Activated T-helper 9 cell treated with anti-CD3 and anti-CD28 coated beads, Interleukin-2, amount 50 U/mL, for 16 hours (primary cell): ENCODE data around the gene GDA.

ENCODE experiments used
- DNase-seq: peaks from one replicate; pipeline ENCODE4 v3.0.0-alpha.2; 2020; ENCODE audit warnings: low read depth

Gene GDA

DNA sequence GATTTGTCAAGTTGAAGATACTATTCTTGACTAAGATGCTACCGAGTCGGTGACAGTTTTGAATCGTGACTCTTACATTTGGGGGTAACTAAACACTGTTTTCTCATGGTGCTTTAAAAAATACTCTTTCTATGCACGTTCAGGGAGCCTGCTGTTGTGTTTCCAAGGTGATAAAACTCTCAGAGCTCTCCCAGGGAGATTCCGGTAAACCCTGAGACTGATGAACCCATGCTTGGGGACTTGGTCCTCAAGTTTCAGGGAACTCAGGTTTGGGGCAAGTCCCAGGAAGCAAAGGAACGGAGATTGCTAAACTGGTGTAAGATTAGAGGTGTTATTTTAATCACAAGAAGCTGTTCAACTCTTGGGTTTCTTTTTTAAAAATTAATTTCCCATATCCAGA lies 1.4 kb downstream of the GDA start:
- no peak for DNase-seq

DNA sequence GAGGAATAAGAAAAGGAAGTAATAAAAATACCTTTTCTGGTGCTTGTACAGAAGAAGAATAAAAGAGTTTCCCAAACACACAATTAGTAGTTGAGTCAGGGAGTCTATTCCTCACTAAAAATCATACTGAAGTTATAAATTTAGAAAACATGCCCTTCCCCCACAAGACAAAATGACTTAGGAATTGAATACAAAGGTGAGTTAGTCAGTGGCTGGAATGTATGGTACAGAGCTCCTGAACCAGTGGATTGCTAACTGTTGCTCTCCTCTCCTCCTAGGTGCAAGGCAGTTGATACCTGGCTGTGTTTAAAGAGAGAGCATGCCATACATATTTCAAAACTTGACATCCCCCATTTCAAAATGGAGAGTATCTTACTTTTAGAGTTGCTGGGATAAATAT lies 1.9 kb downstream of the GDA start:
- no peak for DNase-seq

DNA sequence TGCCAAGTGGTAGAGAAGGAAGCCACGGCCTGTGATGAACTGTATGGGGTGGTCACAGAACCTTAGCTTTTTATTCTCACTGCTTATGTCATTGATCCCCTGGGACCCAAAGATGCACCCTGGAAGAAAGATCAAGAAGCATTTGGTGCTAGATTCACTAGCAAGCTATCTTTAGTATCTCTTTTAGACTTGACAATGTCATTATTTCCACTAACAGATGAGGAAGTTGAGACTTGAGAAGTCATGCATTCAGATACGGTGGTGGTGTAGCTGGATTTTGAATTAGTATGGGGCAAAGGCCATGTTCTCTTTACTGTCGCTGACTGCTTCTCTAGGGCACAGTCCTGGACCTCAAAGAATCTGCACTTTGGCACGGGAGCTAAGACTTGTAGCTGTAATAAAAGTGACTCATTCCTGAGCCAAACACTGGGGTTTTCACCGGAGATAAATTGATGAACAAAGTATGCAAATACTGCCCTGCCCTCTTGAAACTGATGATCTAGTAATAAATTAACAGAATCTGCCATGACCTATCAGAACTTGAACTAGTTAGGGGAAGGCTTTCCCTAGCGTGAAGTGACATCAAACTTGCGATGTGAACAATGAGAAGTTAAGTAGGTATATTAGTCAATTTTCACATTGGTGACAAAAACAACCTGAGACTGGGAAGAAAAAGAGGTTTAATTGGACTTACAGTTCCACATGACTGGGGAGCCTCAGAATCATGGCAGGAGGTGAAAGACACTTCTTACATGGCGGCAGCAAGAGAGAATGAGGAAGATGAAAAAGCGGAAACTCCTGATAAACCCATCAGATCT lies 5.4 kb downstream of the GDA start:
- DNase-seq: no peak

DNA sequence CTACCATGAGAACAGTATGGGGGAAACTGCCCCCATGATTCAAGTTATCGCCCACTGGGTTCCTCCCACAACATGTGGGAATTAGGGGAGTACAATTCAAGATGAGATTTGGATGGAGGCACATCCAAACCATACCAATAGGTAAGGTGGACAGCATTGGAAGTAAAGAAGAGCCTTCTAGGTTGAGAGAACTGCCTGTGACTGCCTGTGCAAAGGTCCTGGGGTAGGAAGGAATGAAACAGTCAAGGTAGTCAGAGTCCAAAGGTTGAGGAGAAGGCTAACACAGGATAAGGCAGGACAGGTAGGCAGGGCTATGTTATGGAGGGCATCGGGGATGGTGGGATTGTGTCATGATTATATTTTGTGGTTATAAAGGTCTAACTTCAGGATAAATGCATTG lies 6.1 kb downstream of the GDA start:
- DNase-seq: no peak

DNA sequence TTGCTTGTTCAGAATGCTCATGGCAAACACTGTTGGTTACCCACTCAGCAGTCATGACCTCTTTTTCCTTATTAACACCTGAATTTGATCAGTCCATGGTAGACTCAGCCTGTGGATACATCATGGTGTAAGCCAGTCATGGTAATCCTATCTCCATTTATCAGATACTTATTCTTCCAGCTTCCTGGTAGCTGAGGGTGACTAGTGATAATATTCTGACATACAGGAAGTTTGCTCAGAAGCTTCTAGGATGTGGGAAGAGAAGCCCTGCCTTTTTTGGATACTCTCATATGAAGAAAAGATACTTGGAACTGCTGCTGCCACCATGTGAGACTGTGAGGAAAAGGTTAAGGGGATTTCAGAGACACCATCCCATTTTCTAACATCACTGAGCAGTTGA lies 7.3 kb downstream of the GDA start:
- DNase-seq: no peak

DNA sequence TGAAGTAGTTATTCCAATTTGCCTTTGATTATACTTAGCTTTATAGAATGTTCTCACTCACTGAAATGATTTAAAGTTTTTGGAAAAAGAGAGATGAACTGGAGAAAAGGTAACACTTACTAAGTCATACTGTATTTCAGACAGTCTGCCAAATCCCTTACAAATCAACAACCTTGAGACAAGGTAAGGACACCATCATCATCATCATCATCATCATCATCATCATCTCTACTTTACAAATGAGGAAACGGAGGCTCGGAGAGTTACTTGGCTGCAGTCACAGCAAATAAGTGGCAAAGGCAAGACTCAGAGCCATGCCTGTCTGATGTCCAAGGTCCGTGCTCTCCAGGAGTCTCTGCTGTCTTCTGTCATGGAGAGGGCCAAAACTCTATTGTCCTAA lies 9.4 kb downstream of the GDA start:
- no peak for DNase-seq

DNA sequence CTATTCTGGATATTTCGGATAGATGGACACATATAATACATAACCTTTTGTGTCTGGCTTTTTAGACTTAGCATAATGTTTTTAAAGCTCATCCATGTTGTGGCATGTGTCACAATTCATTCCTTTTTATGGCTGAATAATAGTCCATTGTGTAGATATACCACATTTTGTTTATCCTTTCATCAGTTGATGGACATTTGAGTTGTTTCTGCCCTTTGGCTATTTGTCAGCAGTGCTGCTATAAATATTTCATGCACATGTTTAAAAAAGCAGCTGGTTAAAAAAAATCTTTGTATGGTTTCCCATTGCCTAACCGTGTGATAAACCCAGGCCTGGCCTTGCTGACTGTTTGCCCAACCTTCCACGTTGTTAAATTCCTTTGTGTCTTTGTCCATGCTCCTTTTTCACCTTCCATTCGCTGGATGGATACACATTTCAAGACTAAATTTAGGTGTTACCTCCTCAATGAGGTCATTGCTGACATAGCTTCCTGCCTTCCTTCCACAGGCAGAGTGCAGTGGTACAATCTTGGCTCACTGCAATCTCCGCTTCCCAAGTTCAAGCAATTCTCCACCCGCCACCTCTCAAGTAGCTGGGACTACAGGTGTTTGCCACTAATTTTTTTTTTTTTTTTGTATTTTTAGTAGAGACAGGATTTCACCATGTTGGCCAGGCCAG lies 11.3 kb downstream of the GDA start:
- no peak for DNase-seq

DNA sequence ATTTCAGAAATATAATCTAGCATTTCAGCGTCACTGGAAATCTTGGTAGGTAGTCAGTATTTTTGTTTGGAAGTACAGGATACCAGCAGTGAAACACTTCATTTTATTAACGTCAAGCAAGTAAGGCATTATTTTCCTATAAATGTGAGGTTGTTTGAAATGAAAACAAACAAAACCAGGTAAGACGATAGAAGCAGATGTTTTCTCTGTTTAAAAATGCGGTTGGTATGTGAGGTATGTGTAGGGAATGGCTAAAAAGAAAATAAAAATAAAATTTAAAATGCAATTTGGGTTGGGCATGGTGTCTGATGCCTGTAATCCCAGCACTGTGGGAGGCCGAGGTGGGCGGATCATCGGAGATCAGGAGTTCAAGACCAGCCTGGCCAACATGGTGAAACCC lies 16.1 kb downstream of the GDA start:
- DNase-seq: no peak

DNA sequence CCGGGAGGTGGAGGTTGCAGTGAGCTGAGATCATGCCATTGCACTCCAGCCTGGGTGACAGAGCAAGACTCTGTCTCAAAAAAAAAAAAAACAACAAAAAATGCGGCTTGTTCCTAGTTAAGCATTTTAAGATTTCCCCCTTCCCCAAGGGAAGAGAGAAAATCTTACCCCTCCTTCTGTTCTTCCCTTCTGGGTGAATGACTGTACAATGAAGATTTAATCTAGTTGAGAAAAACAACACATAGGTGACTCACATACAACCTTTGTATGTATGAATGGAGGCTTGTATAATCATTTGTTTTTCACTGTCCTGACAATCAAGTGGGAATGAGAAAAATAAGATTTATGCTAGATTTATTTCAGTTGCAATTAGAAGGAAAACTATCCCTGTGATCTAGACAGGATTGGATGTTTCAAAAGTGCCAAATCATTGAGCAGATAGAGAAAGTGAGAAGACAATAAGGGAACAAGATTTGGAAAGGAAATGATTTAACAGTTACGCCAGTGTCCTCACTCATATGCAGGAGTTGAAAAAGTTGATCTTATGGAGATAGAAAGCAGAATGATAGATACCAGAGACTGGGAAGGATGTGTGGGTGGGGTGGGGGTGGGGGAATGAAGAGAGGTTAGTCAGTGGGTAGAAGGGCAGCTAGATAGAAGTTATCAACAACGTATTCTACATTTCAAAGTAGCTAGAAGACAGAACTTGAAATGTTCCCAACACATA lies 16.7 kb downstream of the GDA start:
- no peak for DNase-seq

DNA sequence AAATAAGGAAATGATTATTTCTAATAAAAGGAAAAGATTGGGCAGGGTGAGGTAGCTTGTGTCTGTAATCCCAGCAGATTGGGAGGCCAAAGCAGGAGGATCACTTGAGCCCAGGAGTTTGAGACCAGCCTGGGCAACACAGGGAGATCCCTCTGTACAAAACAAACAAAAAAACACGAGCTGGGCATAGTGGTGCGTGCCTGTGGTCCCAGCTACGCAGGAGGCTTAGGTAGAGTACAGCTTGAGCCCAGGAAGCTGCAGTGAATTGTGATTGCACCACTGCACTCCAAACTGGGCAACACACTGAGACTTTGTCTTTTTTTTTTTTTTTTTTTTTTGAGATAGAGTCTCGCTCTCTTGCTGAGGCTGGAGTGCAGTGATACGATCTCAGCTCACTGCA lies 18.8 kb downstream of the GDA start:
- no peak for DNase-seq

DNA sequence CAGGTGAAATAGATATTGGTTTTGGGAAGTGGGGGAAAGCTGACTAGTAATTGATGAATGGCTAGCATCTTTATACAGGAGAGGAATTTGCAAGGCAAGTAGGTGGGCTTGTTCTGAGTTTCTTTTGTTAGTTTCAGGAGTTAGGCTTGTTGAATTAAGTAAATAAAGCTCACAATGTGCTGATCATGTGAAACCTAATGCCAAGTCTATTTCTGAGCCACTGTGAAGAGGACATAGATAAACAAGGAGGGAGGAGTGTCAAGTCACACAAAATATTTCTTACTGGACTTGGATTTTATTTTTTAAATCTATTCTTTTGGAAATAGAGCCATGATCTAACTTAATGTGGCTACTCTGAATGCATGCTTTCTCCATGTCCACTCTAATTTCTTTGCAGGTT lies 19.9 kb downstream of the GDA start:
- no peak for DNase-seq

DNA sequence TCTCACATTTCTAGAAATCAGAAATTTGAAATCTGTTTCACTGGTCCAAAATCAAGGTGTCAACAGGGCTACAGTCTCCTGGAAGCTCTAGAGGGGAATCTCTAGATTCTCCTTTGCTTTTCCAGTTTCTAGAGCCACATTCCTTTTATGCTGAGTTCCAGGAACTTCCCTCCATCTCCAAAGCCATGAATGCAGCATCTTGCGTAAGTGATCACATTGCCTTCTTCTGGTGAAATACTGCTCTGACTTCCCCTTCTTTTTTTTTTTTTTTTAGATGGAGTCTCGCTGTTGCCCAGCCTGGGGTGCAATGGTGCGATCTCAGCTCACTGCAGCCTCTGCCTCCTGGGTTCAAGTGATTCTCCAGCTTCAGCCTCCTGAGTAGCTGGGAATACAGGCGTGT lies 23.8 kb downstream of the GDA start:
- no peak for DNase-seq

DNA sequence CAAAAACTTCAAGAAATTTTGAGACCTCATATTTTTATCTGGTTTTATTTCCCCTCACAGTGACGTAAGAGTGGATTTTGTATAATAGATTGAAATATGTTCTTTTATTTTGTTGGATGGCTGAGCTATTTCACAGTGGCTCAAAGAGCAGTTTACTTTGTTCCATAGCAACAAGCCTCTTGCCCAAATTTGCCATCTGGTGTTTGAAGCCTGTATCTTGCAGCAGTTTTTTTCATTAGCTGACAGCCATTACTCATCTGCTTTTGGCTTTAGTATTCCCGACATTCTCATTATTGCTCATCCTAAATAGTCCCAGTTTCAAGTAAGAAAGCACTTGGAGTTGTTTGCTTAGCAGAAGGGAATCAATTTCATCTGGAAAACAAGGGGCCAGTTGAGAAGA lies 36.3 kb downstream of the GDA start:
- no peak for DNase-seq

DNA sequence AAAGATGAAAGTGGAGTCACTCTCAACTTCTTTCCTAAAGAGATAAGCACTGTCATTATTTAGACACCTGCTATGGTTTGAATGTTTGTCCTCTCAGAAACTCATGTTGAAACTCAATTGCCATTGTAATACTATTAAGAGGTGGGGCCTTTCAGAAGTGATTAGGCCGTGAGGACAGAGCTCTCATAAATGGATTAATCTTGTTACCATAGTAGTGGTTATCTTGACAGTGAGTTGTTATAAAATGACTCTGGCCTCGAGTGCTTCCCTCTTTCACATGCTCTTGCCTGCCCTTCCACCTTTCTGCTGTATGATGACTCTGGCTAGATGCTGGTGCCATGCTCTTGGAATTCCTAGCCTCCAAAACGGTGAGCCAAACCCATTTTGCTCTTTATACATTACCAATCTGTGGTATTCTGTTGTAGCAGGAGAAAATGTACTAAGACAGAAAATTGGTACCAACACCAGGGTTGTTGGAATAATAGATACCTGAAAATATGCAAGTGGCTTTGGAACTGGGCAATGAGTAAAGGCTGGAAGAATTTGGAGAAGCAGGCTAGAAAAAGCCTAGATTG lies 38.0 kb downstream of the GDA start:
- DNase-seq: no peak

DNA sequence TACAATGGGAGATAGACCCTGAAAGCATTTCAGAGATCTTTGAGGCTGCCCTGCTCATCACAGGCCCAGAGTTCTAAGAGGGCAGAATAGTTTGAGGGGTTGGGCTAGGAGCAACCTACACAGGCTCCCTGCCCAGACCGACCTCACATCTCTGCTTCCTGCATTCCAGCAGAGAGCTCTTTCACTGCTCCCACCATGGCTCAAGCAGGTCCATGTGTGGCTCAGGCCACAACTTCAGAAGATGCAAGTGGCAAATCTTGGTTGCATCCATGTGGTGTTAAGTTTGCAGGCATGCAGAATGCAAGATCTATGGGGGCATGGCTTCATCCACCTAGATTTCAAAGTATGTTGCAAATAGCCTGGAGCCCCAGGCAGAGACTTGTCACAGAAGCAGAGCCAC lies 39.0 kb downstream of the GDA start:
- no peak for DNase-seq

DNA sequence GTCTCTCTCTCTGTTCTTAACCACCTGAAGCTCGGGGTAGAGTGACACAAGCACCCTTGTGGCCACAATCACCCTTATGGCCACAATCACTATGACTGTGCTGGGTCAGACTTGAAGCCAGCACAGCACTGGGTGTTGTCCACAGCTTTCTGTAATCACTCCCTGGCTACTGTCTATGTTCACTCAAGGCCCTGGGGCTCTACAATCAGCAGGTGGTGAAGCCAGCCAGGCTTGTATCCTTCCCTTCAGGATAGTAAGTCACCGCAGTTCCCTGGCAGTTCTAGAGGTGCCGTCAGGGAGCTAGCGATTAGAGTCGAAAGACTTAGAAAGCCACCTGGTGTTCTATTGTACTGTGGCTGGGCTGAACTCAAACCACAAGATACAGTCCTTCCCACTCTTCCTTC lies 44.2 kb downstream of the GDA start:
- no peak for DNase-seq

DNA sequence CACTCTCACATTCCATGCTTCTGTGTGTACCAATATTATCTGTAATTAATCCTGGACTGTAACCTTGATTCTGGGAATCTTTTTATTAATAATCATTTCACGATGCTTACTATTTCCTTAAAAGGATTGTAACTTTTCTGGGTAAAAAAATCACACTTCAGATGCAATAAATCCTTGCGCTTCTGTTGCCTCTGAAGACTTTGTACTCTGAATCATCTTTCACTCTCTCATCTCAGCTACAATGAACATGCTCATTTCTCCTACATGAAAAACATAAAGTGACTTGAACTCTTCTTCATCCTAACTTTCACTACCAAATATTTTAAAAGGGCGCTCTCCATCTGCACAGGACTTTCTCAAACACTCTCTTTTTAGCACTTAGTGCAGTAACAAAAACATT lies 50.0 kb downstream of the GDA start:
- DNase-seq: no peak

DNA sequence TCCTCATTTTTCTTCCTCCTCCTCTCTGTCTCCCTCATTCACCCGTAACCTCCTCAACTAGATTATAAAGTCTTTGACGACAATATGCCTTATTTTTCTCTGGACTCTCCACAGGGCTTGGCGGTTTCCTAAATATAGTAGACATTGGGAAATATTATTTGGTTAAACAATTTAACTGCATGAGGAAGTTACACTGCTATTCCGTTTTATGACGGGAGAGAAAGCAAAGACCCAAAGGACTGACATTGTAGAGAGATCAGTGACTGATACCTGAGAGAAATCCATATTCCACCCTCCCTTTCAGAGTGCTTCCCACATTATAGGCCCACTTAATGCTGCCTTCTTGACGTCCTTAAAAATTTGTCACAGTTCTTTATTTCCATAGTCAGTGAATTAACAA lies 51.2 kb downstream of the GDA start:
- no peak for DNase-seq

DNA sequence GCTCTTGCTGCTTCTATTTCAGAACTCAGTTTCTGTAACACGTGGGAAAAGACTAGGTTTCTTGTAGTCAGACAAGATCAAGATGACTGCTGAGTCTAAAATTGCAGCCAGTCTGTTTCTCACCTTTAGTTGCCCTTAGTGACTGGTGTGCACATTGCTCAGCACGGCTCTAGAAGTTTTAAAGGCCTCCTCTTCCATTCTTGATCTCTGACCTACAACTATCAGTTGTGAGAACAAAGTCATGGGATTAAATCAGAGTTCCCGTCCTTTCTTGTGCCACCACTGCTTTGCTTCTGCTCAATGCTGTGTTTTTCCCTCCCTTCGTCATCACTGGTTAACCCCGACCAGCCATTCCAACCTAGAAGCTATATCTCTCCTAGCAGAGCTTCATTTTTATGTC lies 52.8 kb downstream of the GDA start:
- DNase-seq: no peak

DNA sequence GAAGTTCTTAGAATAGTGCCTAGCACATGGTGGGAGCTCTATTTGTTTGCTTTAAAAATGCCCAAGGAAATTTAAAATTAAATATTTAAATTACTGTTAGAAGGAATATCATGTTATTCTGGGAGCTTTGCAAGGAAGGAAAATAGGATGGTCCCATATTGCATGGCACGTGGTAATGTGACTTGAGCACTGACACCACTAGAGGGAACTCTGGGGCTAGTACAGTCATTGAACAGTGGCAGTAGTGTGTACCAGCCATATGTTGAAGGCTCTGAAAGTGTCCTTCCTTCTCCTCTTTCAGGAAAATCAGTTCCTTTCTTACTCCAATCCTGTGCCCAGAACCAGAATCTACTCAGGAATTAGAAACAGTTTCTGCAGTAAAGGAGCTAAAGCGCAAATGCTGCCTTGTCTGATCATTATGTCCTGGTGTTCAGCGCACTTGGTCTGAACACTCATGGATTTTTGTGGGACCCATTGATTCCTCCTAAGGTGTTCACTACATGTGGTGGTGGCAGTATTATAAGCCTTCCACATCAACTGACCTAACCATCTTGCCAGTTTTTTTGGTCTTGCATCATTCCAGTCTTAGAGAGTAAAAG lies 54.1 kb downstream of the GDA start:
- DNase-seq: no peak

DNA sequence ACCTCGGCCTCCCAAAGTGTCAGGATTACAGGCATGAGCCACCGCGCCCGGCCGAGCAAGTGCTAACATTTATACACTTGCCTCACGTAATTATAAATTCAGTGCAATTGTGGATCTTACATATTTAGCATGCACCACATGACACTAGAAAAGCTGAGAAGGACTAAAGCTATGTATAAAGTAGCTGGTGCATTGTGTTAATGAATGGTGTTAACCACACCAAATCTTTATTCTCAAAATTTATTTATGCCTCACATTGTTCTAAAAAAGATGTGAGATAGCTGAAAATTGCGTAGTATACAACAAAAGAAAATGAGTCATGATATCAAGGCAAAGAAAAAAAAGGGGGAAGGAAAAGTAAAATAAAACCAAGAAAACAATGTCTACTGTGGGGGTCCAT lies 54.8 kb downstream of the GDA start:
- DNase-seq: no peak

DNA sequence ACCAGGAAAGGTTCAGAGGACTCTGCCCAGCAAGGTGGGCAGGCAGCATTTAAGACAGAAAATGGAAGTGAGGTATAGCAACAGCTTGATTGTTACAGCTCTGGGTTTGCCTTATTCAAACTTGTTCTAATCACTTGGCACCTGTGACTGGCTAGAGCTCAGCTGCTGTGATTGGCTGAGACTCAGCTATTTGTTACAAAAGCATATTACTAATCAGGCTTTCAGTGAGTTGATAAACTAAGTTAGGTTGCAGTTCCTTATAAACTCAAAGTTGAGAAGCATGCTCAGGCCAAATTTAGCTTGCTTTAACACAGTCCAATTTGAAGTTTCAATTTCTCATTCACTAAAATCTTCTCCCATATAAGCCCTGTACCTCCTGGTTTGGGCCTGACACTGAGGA lies 56.3 kb downstream of the GDA start:
- no peak for DNase-seq

DNA sequence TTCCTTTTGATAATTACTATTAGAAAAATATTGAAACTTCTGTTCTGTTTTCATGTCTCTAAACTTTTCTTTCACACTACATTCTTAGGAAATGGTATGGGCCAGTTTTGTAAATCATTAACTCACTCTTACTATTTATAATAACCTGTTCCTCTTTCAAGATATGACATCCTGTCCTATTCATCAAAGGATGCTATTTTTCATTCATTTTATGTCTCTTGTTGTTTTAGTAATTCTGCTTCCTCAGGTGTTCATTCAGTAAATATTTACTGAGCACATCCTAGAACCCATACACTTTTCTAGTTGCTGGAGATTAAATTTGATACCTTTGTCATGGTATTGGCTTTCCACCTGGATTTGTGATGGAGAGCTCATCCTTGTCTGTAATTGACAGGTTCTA lies 58.0 kb downstream of the GDA start:
- no peak for DNase-seq
